Stimulated activated CD4-positive, alpha-beta T cell treated with anti-CD3 and anti-CD28 coated beads, Interleukin-4, amount 100 ng/mL, for 24 hours (primary cell): Measurements from ENCODE around the gene OMG.
"Not testable (repeated sequence)": the region's sequence is repeated elsewhere in the genome, so short reads cannot be mapped to it uniquely, and the experiment has no call there.

Experiments
- DNase-seq: peaks from one replicate; pipeline ENCODE4 v3.0.0-alpha.2; 2020

OMG gene

GRCh38 chr17:31307640-31308039 lies 10.6 kb upstream of the OMG start:
- no peak for DNase-seq

GRCh38 chr17:31299624-31300023 lies 2.6 kb upstream of the OMG start:
- no peak for DNase-seq

GRCh38 chr17:31296142-31296541 lies 897 bp downstream of the OMG start:
- no peak for DNase-seq

- no peak for DNase-seq
Observed at GRCh38 chr17:31295489-31295871, 1.6 kb downstream of the OMG start.

- no peak for DNase-seq
Observed at GRCh38 chr17:31294820-31295488, 2.1 kb downstream of the OMG start.

GRCh38 chr17:31294231-31294630 lies 2.8 kb downstream of the OMG start:
- no peak for DNase-seq

- no peak for DNase-seq
Observed at GRCh38 chr17:31293581-31293980, 3.5 kb downstream of the OMG start.

- no peak for DNase-seq
Observed at GRCh38 chr17:31291820-31292219, 5.2 kb downstream of the OMG start.

- DNase-seq = no peak
Observed at GRCh38 chr17:31289790-31290189, 7.2 kb downstream of the OMG start.

GRCh38 chr17:31287932-31288331 lies 9.1 kb downstream of the OMG start:
- DNase-seq = not testable (repeated sequence)

GRCh38 chr17:31286587-31286986 lies 10.5 kb downstream of the OMG start:
- DNase-seq = no peak

- DNase-seq = no peak
Observed at GRCh38 chr17:31283841-31284240, 13.2 kb downstream of the OMG start.

- DNase-seq = no peak
Observed at GRCh38 chr17:31281061-31281460, 16.0 kb downstream of the OMG start.

GRCh38 chr17:31279401-31279800 lies 17.6 kb downstream of the OMG start:
- DNase-seq = no peak

- DNase-seq = no peak
Observed at GRCh38 chr17:31275116-31275515, 21.9 kb downstream of the OMG start.

GRCh38 chr17:31274252-31274651 lies 22.8 kb downstream of the OMG start:
- no peak for DNase-seq

GRCh38 chr17:31273516-31273915 lies 23.5 kb downstream of the OMG start:
- no peak for DNase-seq

- no peak for DNase-seq
Observed at GRCh38 chr17:31272803-31273202, 24.2 kb downstream of the OMG start.

- DNase-seq = no peak
Observed at GRCh38 chr17:31272236-31272635, 24.8 kb downstream of the OMG start.

- DNase-seq = no peak
Observed at GRCh38 chr17:31269578-31269983, 27.5 kb downstream of the OMG start.

- no peak for DNase-seq
Observed at GRCh38 chr17:31269036-31269577, 27.9 kb downstream of the OMG start.

- no peak for DNase-seq
Observed at GRCh38 chr17:31266042-31266441, 31.0 kb downstream of the OMG start.

- DNase-seq = not testable (repeated sequence)
Observed at GRCh38 chr17:31262923-31263322, 34.1 kb downstream of the OMG start.

- no peak for DNase-seq
Observed at GRCh38 chr17:31261601-31262000, 35.4 kb downstream of the OMG start.

GRCh38 chr17:31260151-31260550 lies 36.9 kb downstream of the OMG start:
- no peak for DNase-seq
